H1 (cell line): Measurements from ENCODE around the gene VPS13D.

Experiments
- CHD1 ChIP-seq: IDR thresholded peaks from 2 replicates; pipeline ENCODE4 v1.6.1; 2012; ENCODE audit warnings: low read depth, low read length, improper control_type of control experiment
- CTCF ChIP-seq, 3 experiments: IDR thresholded peaks; 1 replicate in 2 of 3; 2 replicates in 1 of 3; pipeline versions ENCODE4 v1.5.1 to v1.6.1; 2011; ENCODE audit warnings: low read length in 3 of 3, mild to moderate bottlenecking in 3 of 3, inconsistent platforms in 2 of 3, low read depth in 1 of 3, moderate library complexity in 1 of 3; ENCODE audit not compliant: insufficient read depth in 1 of 3; ENCODE audit errors: control extremely low read depth in 1 of 3
- MAX ChIP-seq: IDR thresholded peaks from 2 replicates; pipeline ENCODE4 v1.6.1; 2012; ENCODE audit warnings: inconsistent platforms
- POLR2A ChIP-seq, 2 experiments: IDR thresholded peaks; 1 replicate in 1 of 2; 2 replicates in 1 of 2; pipeline ENCODE4 v1.6.1; 2011; ENCODE audit warnings: low read depth in 2 of 2, low read length in 2 of 2, mild to moderate bottlenecking in 2 of 2; ENCODE audit errors: control extremely low read depth in 1 of 2

- TF ChIP-seq POLR2A (IDR thresholded peaks at IDR 0.05; ENCODE audit: control extremely low read depth in 1 of 2, low read depth in 2 of 2, low read length in 2 of 2) (no peak), CHD1 (no peak), MAX (no peak), CTCF (IDR thresholded peaks at IDR 0.05; ENCODE audit: control extremely low read depth in 1 of 3, insufficient read depth in 1 of 3, low read depth in 1 of 3, low read length in 3 of 3) (no peak)
Observed at GRCh38 chr1:12371053-12371452, 141.2 kb downstream of the VPS13D start.
